SHP77 treated with DMSO at 0.1 percent for 48 hours (cell line): Measurements from ENCODE around the gene TSPAN32.
"Not testable (repeated sequence)": the region's sequence is repeated elsewhere in the genome, so short reads cannot be mapped to it uniquely, and the experiment has no call there.

Experiments
- DNase-seq: peaks from one replicate; lab custom pipeline; 2025; lab: John Stamatoyannopoulos, UW

Gene TSPAN32

DNA sequence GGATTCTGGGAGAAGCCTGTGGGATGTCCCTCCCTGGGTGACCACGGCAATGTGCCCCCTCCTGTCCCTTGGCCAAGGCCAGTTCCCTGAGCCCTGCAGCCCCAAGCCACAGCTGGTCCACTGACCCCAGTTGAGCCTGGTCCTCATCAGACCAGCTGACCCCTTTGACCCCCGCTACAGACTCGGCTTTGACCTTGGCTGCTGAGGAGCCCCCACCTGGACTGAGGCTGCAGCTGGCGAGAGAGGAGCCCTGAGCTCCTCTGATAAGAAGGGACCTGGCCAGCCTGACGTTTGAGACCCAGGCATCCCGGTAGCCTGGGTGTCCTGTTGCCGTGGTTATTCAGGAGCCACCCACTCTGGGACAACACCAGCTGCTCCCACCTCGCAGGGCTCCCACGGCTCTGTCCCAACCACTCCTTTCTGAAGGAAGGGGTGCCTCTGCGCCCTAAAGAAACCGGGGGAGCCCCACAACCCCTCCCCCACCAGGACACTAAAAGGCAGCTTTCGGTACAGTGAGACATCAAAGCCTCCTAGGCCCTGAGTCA, 34.4 kb upstream of the TSPAN32 start:
- no peak for DNase-seq

DNA sequence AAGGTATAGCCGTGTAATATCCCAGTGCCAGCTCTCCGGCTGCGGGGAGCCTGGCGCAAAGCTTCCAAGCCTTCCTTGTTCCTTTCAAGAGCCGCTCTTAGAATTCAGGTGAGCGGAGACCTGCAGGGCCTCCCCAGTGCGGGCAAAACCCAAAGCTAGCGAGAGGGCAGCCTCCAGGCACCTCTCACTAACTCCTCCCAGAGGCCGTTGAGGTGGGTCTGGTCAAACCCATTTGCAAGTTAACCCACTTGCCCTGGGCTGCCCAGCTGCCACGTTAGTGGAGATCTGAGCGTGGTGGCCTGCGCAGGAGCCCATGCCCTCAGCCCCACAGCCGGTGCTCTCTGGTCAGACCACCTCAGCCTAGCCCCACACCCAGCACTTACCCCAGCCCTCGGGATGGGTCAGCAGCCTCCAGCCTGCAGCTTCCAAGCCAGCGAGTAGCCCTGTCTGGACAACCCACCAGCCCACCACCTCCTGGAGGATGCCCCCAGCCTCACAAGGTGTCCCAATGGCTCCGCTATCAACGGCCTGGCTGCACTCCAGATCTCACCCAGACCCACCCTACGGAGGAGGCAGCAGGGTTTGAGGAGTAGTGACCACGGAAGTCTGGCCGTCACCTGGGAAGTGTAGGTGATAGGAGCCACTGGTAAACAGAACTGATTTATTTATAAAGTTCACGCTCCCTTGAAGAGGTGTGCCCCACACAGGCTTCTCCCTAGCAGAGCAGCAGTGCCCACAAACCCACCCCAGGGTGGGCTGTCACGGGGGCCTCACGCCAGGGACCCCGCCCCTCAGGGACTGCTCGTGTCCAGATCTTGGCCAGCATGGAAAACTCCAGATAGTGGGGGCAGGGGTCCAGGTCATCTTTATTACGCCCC, 33.7 kb upstream of the TSPAN32 start:
- DNase-seq, result no peak

DNA sequence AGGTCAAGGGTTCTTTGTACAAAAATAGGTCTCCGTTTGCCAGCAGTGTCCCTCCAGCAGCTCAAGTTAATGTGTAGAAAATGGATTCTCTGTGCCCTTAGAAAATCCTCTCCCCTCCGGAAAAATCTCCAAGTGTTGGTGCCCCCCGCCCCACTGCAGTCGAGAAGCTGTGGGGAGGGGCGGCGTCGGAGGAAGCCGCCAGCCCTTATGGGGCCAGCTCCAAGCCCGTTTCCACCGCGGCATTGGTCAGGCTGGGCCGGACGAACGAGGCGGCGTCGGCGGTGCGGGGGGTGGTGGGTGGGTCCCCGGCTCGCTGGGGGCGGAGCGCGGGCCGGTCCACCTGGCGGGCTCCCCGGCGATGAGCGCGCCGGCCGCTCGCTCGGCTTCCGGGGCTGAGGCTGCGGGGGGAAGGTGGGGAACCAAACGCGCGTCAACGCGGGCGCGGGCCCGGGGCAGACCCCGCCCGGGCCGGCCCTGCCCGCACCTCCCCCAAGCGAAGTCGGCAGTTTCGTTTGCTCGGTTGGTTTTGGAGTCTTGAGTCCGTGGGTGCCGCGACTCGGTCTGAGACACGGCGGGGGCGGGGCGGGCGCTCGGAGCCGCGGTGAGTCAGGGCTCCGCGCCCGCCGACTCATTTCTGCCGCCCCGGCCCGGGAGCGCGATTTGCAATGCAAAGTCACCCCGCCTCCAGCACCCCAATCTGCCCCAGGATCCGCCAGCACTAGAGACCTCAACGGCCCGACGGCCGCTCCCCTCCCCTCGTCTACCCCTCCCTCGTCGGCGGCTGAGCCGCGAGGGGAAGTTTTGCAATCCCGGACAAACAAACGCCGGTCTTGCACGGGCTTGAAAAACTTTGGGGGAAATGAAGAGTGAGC, 32.8 kb upstream of the TSPAN32 start:
- DNase-seq, result no peak

DNA sequence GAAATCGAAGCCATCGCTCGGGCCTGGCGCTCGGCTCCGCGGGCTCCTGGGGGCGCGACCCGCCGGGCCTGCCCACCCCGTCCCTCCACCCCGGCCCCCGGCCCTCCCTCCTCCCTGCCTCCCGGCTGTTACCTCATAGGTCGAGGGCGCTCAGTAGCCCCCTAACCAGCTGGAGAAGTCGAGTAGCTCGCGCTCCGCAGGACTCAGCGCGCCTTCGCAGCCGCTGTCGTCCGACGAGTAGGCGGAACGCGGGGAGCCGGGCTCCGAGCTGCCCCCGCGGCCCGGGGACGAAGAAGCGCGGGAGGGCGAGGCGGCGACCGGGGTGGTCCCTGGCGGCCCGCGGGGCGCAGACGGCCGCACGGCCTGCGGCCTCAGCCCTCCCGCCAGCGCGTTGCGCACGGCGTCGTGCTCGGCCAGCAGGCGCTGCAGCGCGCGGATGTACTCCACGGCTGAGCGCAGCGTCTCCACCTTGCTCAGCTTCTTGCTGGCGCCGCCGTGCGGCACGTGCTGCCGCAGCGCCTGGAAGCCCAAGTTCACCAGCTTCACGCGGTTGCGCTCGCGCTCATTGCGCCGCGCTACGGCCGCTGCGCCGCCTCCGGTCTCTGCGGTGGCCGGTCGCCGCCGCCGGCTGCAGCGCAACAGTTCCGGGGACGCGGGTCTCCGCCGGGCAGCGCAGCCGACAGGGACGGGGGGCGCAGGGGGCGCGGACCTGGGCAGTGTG, 32.1 kb upstream of the TSPAN32 start:
- no peak for DNase-seq

DNA sequence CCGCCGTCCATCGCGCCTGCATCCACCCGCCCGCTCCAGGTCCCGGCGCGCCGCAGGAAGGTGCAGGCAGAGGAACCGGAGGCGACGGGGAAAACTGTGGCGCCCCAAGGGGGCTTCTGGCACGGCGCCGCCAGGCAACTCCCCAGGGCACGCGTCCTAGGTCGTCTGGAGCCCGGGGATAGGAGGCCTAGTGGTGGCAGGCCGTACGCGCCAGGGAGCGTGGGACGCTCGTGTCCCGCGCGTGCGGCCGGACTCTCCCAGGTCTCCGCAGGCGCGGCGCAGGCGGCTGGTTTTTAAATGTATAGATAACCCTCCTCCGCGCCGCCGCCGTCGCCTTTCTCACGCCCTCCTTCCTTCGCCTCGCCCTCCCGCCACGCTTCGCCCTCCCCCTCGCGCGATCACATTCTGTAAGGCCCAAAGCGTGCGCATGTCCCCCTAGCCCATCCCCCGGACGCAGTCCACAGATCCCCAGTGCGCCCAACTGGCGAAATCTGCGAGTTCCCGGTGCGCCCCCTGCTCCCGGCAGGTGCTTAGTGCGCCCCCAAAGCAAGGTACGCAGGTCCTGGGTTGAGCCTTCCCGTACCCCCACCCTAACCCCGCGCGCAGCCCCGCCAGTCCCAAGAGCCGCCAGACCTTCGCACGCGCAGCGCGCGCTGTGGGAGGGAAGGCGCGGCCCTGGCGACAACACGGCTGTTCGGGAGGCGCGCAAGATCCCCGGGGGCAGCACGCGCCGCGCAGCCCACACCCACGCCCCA, 31.3 kb upstream of the TSPAN32 start, which contains the start of gene ASCL2:
Gene ASCL2, minus strand, starts transcription at position 267 of the 755 bp plus-strand sequence. Its CDS starts 256 bp downstream, at position 11.
- DNase-seq, result no peak

DNA sequence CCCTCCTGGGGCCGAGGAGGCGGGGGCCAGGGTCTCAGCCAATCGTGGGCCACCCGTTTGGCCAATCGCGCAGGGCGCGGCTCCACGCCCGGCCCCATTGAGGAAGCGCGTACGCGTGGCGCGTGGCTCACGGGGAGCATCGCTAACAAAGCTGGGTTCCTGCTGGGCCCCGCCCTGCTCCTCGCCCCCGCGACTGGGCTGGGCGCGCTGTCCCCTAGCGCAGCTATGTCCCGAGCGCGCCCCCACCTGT, 30.8 kb upstream of the TSPAN32 start:
- no peak for DNase-seq

DNA sequence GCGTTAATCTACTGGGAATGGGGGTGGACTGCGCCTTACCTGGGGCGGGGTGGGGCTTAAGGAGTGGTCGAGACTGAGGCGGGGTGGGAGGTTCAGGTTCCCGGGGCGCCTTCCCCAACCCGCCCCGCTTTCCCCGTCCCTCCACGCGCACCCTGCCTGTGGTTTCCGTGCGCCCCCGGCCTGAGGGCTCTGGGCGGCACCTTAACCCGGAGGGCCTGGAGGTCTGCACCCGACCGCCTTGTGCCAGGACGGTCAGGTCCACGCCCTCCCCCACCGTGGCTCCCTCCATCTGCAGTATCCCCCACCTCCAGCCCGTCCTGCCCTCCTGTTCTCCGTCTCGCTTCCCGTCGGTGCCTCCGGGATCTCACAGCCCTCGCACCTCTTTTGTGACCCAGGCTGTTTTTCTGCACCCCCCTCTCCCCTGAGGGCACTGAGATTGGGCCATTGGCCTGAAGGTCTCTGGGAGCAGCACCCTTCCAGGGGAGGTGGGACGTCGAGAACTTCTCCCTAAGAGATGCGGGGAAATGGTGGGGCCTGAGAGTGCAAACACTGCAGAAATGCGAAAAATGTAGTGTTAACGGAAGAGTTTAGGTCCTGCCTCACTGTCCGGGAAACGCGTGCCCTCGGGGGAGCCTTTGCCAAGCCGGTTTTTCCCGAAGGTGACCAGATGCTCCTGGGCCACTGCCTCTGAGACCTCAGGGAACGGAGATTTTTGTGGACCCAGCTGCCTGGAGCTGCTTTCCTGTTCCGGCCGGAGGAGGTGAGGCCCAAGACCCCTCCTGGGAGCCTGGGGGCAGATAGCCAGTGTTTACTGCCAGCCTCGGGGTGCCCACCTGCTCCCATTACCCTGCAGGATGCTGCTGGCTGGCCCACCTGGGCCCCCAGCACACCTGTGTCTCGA, 30.2 kb upstream of the TSPAN32 start:
- DNase-seq, result no peak

DNA sequence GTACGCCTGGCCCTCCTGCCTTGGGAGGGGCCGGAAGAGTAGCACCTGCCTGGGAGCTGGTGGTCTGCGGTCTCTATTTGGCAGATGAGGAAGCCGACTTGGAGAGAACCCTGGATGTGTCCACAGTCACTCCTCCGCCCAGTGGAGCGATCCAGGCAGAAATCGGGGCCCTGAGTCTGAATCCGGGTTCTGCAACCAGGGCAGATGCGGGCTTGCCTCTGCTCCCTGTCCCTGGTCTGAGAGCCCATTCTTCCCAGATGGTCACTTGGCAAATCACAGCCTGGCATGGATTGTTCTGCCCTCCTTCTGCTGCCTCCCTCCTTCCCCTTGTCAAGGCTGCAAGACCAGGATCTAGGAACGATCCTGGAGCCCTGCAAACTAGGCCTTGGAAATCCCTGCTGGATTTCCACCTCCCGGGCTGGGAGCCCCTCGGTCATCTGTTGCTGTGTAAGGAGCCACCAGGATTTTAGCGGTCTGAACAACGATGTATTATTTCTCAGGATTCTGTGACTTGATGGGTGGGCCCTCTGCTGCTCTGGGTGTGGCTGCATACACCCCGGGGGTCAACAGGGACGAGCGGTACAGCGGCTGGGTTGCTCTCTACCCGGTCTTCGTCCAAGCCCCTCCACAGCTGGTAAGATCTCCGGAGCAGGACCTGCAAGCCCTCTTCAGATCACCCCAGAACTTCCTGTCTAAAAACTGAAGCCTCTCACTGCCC, 29.4 kb upstream of the TSPAN32 start:
- DNase-seq, result no peak

DNA sequence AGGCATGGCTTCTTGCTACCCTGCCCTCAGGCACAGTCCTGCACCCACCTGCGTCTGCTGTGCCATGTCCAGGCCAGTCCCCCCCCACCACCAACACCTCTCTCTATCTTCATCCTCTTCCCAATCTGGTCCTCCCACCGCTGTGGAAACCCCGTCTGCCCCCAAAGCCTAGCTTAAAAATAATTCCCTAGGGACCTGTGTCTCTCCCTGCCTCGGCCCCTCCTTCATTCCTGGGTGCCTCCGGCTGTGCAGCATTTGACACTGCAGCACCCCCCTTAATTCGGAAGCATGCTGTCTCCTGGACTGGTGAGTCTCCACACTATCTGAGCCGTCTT, 28.9 kb upstream of the TSPAN32 start:
- DNase-seq, result no peak

DNA sequence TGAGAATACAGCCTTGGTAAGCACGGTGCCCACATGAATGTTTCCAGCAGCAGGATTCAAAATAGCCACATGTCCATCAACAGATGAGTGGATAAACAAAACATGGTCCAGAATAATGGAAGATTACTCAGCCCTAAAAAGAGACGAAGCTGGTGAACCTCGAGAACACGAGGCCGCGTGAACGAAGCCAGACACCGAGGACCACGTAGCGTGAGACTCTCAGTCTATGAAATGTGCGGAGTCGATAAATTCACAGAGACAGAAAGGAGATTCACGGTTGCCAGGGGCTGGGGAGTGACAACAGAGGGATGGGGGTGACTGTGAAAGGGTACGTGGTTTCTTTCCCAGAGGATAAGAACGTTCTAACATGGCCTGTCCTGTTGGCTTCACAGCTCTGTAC, 28.5 kb upstream of the TSPAN32 start:
- DNase-seq, result no peak

DNA sequence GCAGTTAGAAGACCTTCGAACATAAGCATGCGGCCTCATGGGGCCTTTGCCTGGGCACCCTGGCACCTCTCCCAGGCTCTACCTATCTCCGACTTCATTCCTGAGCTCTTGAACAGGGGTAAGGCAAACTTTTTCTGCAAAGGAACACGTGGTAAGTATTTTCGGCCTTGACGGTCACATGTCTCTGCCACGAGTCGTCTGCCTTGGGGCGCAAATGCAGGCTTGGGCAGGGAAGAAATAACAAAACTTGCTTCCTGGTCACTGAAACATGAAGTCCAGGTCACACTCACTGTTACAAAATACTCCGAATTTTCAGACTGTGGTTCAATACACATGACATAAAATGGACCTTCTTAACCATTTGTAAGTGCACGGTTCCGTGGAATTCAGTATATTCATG, 28.0 kb upstream of the TSPAN32 start:
- no peak for DNase-seq

DNA sequence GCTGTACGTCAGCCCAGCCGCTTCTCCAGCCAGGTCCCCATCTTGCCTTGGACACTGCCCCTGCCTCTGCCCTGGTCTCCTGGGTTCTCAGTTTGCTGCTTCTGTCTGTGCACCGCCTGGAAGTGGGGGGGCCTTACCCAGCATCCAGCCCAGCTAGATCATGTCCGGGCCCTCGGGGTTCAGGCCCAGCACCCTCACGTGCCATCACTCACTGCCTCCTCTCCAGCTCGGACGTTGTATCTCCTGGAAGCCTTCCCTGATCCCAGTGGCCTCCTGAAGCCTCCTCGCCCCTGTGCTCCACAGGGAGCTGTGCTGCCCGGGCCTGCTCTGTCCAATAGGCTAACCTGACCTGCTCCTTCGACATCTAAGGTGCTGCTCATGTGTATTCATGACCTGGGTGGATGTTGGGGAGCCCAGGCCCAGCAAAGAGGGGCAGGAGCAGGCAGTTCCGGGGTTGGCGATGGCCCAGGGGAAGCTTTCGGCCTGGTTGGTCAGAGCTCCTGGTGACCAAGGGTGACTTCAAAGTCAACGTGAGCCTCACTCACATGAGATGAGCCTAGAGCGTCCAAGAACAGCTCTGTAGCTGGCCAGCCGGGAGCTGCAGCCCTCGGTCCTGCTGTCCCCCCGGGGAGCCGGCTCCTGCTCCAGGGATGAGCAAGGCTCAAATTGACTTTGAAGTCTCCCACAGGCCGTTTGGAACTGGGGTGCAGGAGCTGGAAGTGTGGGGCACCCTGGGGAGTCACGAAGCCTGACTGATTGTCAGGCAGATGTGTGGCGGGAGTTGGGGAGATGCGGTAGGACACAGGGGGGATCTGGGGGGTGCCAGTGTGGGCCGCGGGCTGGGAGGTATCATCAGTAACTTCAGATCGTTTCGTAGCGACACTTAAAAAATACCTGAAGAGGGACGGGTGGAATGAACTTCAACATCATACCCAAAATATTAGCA, 26.2 kb upstream of the TSPAN32 start:
- no peak for DNase-seq

DNA sequence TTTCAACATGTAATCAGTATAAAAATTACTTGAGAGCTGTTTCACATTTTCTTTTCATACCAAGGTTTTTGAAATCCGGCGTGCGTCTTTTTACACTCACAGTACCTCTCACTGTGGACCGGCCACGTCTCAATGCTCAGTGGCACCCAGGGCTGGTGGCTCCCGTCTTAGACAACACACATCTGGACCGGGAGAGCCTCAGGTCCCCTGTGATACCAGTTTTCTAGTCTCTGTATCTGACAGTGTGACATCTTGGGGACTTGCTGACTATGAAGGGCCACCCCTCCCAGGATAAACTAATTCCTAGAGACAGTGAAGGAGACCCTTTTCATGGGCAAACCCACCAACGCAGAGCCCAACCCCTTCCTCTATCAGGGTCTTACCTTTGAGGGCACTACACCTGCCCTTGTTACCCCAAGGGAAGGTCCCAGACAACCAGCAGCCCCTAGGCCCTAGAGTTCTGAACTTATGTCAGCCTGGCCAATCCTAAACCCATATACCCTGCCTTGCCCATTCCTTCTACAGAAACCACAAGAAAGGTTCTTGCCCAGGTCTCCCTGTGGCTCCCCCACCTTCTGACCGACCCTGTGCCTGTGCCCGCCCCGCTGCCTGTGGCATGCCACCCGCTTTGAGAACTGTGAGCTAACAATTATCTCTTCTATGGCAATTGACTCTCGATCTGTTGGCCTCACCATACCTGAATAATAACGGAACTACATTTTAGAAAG, 25.4 kb upstream of the TSPAN32 start:
- no peak for DNase-seq

DNA sequence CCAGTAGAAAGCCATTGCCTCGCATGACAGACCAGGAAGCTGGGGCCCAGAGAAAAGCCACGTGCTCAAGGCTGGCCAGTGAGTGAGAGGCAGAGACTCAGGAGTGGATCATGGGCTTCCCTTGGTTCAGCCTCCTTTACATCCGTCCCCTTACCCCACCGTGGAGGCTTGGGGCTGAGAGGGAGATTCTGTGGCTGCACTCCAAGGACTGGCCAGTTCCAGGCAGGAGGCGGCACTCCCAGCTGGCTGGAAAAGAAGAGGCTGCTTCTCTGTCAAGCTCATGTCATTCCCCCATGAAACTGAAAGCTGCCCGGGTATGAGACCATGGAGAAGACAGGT, 24.8 kb upstream of the TSPAN32 start:
- DNase-seq, result no peak

DNA sequence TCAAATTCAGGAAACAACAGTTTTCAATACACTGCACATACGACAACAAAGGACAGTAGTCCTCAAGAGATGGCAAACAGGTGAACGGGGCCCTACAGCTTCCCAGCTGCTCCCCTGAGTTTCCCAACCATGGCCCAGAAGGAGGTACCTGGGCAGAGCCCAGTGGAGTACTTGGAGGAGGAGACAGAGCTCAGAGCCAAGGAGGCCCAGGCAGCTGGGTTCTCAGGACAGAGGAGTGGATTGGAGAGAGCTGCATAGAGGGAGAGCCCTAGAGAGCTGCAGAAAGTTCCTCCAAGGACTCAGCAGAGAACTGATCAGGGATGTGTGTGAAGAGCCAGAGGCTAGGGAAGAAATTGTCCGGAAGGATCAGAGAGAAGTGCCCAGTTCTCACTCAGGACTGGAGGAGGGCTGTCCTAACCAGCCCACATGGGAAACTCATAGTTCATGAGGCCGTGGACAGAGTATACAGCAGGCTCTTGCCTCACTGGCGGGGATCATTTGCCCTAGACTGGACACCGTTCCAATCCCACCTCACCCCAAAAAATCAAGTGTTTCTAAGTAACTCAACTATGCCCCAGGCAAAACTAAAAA, 23.8 kb upstream of the TSPAN32 start:
- no peak for DNase-seq

DNA sequence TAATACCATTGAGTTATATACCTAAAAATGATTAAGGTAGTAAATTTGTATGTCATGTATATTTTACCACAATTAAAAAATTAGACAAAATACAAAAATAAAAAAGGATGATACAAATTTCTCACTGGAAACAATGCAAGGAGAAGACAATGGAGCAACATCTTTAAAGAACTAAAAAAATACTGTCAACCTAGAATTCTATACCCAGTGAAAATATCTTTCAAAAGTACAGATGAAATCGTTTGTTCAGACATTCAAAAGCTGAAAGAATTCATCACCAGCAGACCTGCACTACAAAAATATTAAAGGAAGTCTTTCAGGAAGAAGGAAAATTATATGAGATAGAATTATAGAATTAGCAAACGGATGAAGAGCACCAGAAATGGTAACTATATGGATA, 21.6 kb upstream of the TSPAN32 start:
- no peak for DNase-seq

DNA sequence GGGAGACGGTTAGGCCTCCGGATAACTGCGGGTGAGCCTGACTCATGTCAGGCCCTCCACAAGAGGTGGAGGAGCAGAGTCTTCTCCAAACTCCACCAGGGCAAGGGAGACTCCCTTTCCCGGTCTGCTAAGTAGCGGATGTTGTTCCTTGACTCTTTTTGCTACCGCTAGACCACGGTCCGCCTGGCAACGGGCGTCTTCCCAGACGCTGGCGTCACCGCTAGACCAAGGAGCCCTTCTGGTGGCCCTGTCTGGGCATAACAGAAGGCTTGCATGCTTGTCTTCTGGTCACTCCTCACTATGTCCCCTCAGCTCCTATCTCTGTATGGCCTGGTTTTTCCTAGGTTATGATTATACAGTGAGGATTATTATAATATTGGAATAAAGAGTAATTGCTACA, 15.5 kb upstream of the TSPAN32 start:
- DNase-seq, result not testable (repeated sequence)

DNA sequence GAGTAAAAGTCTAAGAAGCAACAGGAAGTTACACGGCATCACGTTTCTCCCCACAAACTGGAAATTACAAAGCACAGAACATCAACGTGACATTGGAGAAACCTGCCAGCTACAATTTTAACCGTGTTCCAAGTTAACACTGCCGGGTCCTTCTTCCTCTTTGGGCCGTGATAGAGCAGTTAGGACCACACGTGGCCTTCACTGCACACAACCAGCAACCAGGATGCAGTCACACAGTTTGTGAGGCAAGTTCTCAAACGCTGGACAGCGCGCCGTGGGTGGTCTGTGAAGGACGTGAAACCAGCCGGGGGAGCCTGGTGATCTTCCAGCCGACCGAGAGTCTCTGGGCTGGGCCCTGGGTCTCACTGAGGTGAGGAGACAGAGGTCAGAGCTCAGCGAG, 14.7 kb upstream of the TSPAN32 start:
- DNase-seq, result no peak
